GM23338 (cell line): ENCODE results near the gene TLR6.

Experiments
- JUNB ChIP-seq: IDR thresholded peaks from one replicate; pipeline ENCODE4 v1.6.1; 2016; ENCODE audit warnings: antibody characterized with exemption; ENCODE audit not compliant: unreplicated experiment
- REST ChIP-seq: IDR thresholded peaks from one replicate; pipeline ENCODE4 v1.6.1; 2018; ENCODE audit warnings: antibody characterized with exemption; ENCODE audit not compliant: unreplicated experiment
- TF ChIP-seq, protein P1 (sequence below), 2 experiments: fragments of 200-600 bp in 1 of 2; sonication (generic) in 1 of 2; conservative IDR thresholded peaks; 2 replicates each; pipeline versions ENCODE4 v1.5.1 to v1.6.1; 2016 to 2017; ENCODE audit warnings: antibody characterized with exemption in 2 of 2, low read depth in 2 of 2, mild to moderate bottlenecking in 2 of 2, moderate library complexity in 1 of 2

DNA sequence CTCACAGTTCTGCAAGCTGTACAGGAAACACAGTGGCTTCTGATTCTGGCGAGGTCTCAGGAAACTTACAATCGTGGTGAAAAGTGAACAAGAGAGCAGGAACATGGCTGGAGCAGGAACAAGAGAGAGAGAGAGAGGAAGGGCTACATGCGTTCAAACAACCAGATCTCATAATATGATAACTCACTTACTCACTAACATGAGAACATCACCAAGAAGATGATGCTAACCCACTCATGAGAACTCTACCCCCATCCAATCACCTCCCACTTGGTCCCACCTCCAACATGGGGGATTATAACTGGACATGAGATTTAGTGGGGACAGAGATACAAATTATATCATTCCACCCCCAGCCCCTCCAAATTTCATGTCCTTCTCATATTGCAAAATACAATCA lies 42.2 kb downstream of the TLR6 start:
- TF ChIP-seq, protein P1, sequence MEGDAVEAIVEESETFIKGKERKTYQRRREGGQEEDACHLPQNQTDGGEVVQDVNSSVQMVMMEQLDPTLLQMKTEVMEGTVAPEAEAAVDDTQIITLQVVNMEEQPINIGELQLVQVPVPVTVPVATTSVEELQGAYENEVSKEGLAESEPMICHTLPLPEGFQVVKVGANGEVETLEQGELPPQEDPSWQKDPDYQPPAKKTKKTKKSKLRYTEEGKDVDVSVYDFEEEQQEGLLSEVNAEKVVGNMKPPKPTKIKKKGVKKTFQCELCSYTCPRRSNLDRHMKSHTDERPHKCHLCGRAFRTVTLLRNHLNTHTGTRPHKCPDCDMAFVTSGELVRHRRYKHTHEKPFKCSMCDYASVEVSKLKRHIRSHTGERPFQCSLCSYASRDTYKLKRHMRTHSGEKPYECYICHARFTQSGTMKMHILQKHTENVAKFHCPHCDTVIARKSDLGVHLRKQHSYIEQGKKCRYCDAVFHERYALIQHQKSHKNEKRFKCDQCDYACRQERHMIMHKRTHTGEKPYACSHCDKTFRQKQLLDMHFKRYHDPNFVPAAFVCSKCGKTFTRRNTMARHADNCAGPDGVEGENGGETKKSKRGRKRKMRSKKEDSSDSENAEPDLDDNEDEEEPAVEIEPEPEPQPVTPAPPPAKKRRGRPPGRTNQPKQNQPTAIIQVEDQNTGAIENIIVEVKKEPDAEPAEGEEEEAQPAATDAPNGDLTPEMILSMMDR (conservative IDR thresholded peaks at IDR 0.05; ENCODE audit: low read depth in 2 of 2): no peak
- TF ChIP-seq JUNB: no peak
- no peak for TF ChIP-seq REST
